Neural progenitor cell (in vitro differentiated cells): ENCODE data around the gene CADM1.

Source experiments
- CTCF ChIP-seq: fragments of 200-600 bp; sonication (generic); IDR thresholded peaks from 2 replicates; pipeline ENCODE4 v1.5.1; 2017; ENCODE audit warnings: antibody characterized with exemption, mild to moderate bottlenecking
- EZH2phosphoT487 ChIP-seq: fragments of 200-600 bp; sonication (generic); IDR thresholded peaks from 2 replicates; pipeline ENCODE4 v1.6.1; 2017; ENCODE audit warnings: antibody characterized with exemption

- TF ChIP-seq EZH2phosphoT487 (no peak), CTCF (no peak)
Observed at GRCh38 chr11:115221461-115222069, 282.6 kb downstream of the CADM1 start.
